Measurements from ENCODE around the gene HOXC5. TPM values are rescaled to one million over a fixed set of nuclear protein-coding genes. Genes with fewer than 3 reads are reported as not detected.

The HOXC5 gene
- total and polyA plus RNA-seq, 12 donors: 0.01 TPM; not detected in 11

DNA sequence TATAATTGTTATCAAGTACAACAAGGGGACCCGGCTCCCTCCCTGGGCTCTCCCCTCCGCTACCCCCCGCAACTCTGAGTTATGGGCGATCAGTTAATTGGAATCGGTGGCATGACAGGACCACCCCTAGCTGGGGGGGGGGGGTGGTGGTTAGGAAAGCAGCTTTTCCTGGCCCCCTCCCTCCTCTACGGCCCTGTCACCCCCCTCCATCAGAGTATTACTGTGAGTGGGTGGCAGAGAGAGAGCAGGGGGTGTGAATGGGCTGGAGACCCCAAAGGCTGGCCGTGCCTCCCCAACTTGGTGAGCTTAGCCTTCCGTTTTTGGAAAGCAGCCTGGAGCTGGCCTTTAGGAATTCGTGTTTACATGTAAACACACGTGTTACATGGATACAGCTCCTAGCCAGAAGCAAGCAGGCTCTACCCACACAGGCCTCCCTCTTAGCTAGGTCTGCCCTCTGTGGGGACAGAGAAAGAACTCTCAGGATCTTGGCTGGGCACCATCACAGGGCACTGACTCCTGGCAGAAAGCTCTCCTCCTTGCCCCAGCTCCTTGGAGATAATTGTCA, 19.7 kb downstream of the HOXC5 start:
- Histone ChIP-seq H3K4me3 (peak overlapping the region in 3 of 10 donors; percentile 3 to 52 (median 52)), H3K9me3 (no peaks in the 10 kb centered on the region), H3K4me1 (peaks cover 0 to 16% (median 4%) of the 10 kb centered on the region in 9 donors), H3K27ac (peak overlapping the region in 1 of 10 donors; percentile 61), H3K36me3 (no peaks in the 10 kb centered on the region), H3K27me3 (peaks cover 16 to 99% (median 97%) of the 10 kb centered on the region in 7 donors)
- intact Hi-C loops (cut with DNase I): no loop called here
- ATAC-seq (peak in 5 of 8 donors; percentile 10 to 39 (median 15)), DNase-seq (no peak)
- TF ChIP-seq, protein P1, sequence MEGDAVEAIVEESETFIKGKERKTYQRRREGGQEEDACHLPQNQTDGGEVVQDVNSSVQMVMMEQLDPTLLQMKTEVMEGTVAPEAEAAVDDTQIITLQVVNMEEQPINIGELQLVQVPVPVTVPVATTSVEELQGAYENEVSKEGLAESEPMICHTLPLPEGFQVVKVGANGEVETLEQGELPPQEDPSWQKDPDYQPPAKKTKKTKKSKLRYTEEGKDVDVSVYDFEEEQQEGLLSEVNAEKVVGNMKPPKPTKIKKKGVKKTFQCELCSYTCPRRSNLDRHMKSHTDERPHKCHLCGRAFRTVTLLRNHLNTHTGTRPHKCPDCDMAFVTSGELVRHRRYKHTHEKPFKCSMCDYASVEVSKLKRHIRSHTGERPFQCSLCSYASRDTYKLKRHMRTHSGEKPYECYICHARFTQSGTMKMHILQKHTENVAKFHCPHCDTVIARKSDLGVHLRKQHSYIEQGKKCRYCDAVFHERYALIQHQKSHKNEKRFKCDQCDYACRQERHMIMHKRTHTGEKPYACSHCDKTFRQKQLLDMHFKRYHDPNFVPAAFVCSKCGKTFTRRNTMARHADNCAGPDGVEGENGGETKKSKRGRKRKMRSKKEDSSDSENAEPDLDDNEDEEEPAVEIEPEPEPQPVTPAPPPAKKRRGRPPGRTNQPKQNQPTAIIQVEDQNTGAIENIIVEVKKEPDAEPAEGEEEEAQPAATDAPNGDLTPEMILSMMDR (IDR thresholded peaks at IDR 0.05): no peak
- WGBS, 2 donors: 6 to 20% methylated on average over 10 of the region's 10 CpGs

DNA sequence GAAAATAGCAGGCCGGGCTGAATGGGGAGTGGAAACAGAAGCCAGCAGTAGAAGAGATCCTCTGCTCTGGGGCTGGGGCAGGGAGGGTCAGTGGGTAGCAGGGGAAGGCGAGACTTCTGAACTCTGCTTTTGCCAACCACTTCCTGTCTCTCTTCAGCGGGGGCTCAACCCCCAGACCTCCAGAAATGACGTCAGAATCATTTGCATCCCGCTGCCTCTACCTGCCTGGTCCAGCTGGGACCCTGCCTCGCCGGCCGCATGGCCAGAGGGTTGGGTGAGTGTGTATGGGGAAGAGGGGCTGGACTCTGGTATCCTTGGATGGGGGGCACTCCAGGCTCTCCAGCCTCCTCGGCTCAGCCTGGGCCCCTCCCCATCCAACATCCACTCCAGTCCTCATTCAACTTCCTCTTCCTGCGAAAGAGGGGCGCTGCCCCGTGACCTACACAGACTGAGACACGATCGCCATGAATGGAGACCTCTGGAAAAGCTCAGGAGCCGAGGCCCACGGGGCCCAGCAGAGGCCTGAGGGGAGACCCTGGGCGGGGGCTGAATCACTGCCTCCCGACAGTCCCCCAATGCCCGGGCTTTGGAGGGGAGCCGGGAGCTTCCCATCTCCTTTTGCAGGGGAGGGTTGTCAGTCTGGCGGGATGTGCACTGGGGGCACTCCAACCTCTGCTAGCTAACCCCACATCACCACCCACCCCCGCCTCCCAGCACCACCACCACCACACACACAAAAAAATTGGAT, 20.3 kb downstream of the HOXC5 start:
- peaks cover 13 to 99% (median 97%) of the 10 kb centered on the region in 7 donors for H3K27me3 ChIP-seq
- no peaks in the 10 kb centered on the region for H3K9me3 ChIP-seq
- peak in 6 of 8 donors; percentile 8 to 53 (median 45) for ATAC-seq
- TF ChIP-seq, protein P1 (IDR thresholded peaks at IDR 0.05): no peak
- H3K4me3 ChIP-seq: peak overlapping the region; percentile 14 to 52 (median 39)
- H3K27ac ChIP-seq: peak overlapping the region in 1 of 10 donors; percentile 61
- intact Hi-C loops (cut with DNase I): no loop called here
- 3 to 5% methylated on average over 22 of the region's 22 CpGs for WGBS, 2 donors
- H3K36me3 ChIP-seq: no peaks in the 10 kb centered on the region
- H3K4me1 ChIP-seq: peaks cover 0 to 16% (median 4%) of the 10 kb centered on the region in 9 donors
- DNase-seq: no peak

GRCh38 chr12:54053751-54054741, 21.2 kb downstream of the HOXC5 start, which contains the start of gene HOXC4:
Gene HOXC4 (plus strand): TSS chr12:54053835. CDS start chr12:54053923, 88 bp downstream.
- TF ChIP-seq, protein P1 (IDR thresholded peaks at IDR 0.05): no peak
- no peak for DNase-seq
- whole genome bisulfite sequencing, 2 donors: 3% methylated on average over 52 of the region's 52 CpGs
- intact Hi-C loops (cut with DNase I): no loop called here
- Histone ChIP-seq H3K4me1 (peaks cover 0 to 16% (median 4%) of the 10 kb centered on the region in 9 donors), H3K27ac (peak within 1 kb of the TSS in 1 of 10 donors; percentile 61), H3K9me3 (no peaks in the 10 kb centered on the region), H3K27me3 (peaks cover 13 to 98% (median 96%) of the 10 kb centered on the region in 7 donors), H3K4me3 (peak within 1 kb of the TSS; percentile 14 to 52 (median 39)), H3K36me3 (no peaks in the 10 kb centered on the region)
- peak in 4 of 8 donors; percentile 47 to 67 (median 53) for ATAC-seq
